ENCODE data around the gene SLX4IP.

Gene SLX4IP

GRCh38 chr20:10580700-10581099 is 145.6 kb downstream of the SLX4IP start:
- H3K36me3 ChIP-seq (replicated peaks; ENCODE audit: low read depth, low read length) = no peaks in the 10 kb centered on the region
- no peak overlapping the region for H3K27ac ChIP-seq (ENCODE audit: low read length)
- H3K27me3 ChIP-seq (ENCODE audit: low read depth, low read length) = no peaks in the 10 kb centered on the region
- H3K4me3 ChIP-seq (ENCODE audit: low read length) = no peak overlapping the region
- no peaks in the 10 kb centered on the region for H3K9me3 ChIP-seq (ENCODE audit: insufficient read depth, low read length)
- H3K4me1 ChIP-seq (ENCODE audit: low read length) = peaks cover 15% of the 10 kb centered on the region
- H3K79me2 ChIP-seq (ENCODE audit: low read length) = no peaks in the 10 kb centered on the region
- H4K20me1 ChIP-seq (ENCODE audit: insufficient read depth, low read length) = no peaks in the 10 kb centered on the region
- H3K4me2 ChIP-seq (ENCODE audit: low read length) = no peak overlapping the region
- TF ChIP-seq CTCF (IDR thresholded peaks at IDR 0.05; ENCODE audit: low read depth, low read length) (no peak), EZH2phosphoT487 (IDR thresholded peaks at IDR 0.05; ENCODE audit: low read depth) (no peak)
- H2AFZ ChIP-seq (ENCODE audit: low read depth, low read length) = no peak overlapping the region
- H3K9ac ChIP-seq (ENCODE audit: low read length) = no peak overlapping the region

GRCh38 chr20:10581823-10582222 is 146.7 kb downstream of the SLX4IP start:
- Histone ChIP-seq H3K36me3 (replicated peaks; ENCODE audit: low read depth, low read length) (no peaks in the 10 kb centered on the region), H3K4me2 (ENCODE audit: low read length) (no peak overlapping the region), H3K79me2 (ENCODE audit: low read length) (no peaks in the 10 kb centered on the region), H4K20me1 (ENCODE audit: insufficient read depth, low read length) (no peaks in the 10 kb centered on the region), H3K9me3 (ENCODE audit: insufficient read depth, low read length) (no peaks in the 10 kb centered on the region), H3K27me3 (ENCODE audit: low read depth, low read length) (no peaks in the 10 kb centered on the region), H3K27ac (ENCODE audit: low read length) (no peak overlapping the region), H2AFZ (ENCODE audit: low read depth, low read length) (no peak overlapping the region), H3K4me1 (ENCODE audit: low read length) (peaks cover 15% of the 10 kb centered on the region), H3K4me3 (ENCODE audit: low read length) (no peak overlapping the region), H3K9ac (ENCODE audit: low read length) (no peak overlapping the region)
- TF ChIP-seq CTCF (IDR thresholded peaks at IDR 0.05; ENCODE audit: low read depth, low read length) (no peak), EZH2phosphoT487 (IDR thresholded peaks at IDR 0.05; ENCODE audit: low read depth) (no peak)

GRCh38 chr20:10584371-10584770 is 149.3 kb downstream of the SLX4IP start:
- peaks cover 9% of the 10 kb centered on the region for H3K4me1 ChIP-seq (ENCODE audit: low read length)
- H3K4me3 ChIP-seq (ENCODE audit: low read length) = no peak overlapping the region
- no peaks in the 10 kb centered on the region for H3K36me3 ChIP-seq (replicated peaks; ENCODE audit: low read depth, low read length)
- no peak overlapping the region for H3K27ac ChIP-seq (ENCODE audit: low read length)
- H3K27me3 ChIP-seq (ENCODE audit: low read depth, low read length) = no peaks in the 10 kb centered on the region
- H3K9ac ChIP-seq (ENCODE audit: low read length) = no peak overlapping the region
- H3K9me3 ChIP-seq (ENCODE audit: insufficient read depth, low read length) = no peaks in the 10 kb centered on the region
- no peak overlapping the region for H3K4me2 ChIP-seq (ENCODE audit: low read length)
- no peaks in the 10 kb centered on the region for H3K79me2 ChIP-seq (ENCODE audit: low read length)
- TF ChIP-seq EZH2phosphoT487 (IDR thresholded peaks at IDR 0.05; ENCODE audit: low read depth) (no peak), CTCF (IDR thresholded peaks at IDR 0.05; ENCODE audit: low read depth, low read length) (no peak)
- H2AFZ ChIP-seq (ENCODE audit: low read depth, low read length) = no peak overlapping the region
- no peaks in the 10 kb centered on the region for H4K20me1 ChIP-seq (ENCODE audit: insufficient read depth, low read length)

GRCh38 chr20:10585308-10585707 is 150.2 kb downstream of the SLX4IP start:
- H3K9me3 ChIP-seq (ENCODE audit: insufficient read depth, low read length) = no peaks in the 10 kb centered on the region
- no peak for TF ChIP-seq EZH2phosphoT487 (IDR thresholded peaks at IDR 0.05; ENCODE audit: low read depth)
- no peak for TF ChIP-seq CTCF (IDR thresholded peaks at IDR 0.05; ENCODE audit: low read depth, low read length)
- no peaks in the 10 kb centered on the region for H3K36me3 ChIP-seq (replicated peaks; ENCODE audit: low read depth, low read length)
- H3K4me2 ChIP-seq (ENCODE audit: low read length) = no peak overlapping the region
- no peak overlapping the region for H3K9ac ChIP-seq (ENCODE audit: low read length)
- H4K20me1 ChIP-seq (ENCODE audit: insufficient read depth, low read length) = no peaks in the 10 kb centered on the region
- no peaks in the 10 kb centered on the region for H3K27me3 ChIP-seq (ENCODE audit: low read depth, low read length)
- H3K27ac ChIP-seq (ENCODE audit: low read length) = no peak overlapping the region
- H2AFZ ChIP-seq (ENCODE audit: low read depth, low read length) = no peak overlapping the region
- H3K79me2 ChIP-seq (ENCODE audit: low read length) = no peaks in the 10 kb centered on the region
- no peak overlapping the region for H3K4me3 ChIP-seq (ENCODE audit: low read length)
- peaks cover 9% of the 10 kb centered on the region for H3K4me1 ChIP-seq (ENCODE audit: low read length)
